ENCODE measurements around the gene SRP14.

Gene SRP14

DNA sequence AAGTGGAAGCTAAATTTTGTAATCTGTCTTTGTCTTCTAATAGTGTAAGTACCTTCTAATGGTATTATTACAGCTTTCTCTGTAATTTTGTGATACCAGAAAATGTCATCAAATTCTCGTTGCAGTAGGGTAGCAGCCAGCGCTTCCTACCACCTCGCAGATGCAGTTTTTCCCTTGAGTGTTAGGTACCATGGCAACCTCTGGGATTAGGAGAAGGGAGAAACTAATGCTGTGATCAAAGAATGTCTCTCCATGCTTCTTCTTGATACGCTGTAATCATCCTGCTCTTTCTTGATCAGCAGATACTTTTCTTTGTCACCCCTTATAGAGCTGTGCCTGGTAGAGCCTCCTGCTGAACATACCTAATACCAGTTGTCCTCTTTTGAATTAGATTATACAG, 27.7 kb downstream of the SRP14 start:
- no peak for DNase-seq (ENCODE audit: low read depth)
- TF ChIP-seq, protein P1, sequence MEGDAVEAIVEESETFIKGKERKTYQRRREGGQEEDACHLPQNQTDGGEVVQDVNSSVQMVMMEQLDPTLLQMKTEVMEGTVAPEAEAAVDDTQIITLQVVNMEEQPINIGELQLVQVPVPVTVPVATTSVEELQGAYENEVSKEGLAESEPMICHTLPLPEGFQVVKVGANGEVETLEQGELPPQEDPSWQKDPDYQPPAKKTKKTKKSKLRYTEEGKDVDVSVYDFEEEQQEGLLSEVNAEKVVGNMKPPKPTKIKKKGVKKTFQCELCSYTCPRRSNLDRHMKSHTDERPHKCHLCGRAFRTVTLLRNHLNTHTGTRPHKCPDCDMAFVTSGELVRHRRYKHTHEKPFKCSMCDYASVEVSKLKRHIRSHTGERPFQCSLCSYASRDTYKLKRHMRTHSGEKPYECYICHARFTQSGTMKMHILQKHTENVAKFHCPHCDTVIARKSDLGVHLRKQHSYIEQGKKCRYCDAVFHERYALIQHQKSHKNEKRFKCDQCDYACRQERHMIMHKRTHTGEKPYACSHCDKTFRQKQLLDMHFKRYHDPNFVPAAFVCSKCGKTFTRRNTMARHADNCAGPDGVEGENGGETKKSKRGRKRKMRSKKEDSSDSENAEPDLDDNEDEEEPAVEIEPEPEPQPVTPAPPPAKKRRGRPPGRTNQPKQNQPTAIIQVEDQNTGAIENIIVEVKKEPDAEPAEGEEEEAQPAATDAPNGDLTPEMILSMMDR (IDR thresholded peaks at IDR 0.05; ENCODE audit: low read depth, low read length, missing control alignments): no peak
- H3K4me3 ChIP-seq (ENCODE audit: low read depth, low read length): no peak overlapping the region

DNA sequence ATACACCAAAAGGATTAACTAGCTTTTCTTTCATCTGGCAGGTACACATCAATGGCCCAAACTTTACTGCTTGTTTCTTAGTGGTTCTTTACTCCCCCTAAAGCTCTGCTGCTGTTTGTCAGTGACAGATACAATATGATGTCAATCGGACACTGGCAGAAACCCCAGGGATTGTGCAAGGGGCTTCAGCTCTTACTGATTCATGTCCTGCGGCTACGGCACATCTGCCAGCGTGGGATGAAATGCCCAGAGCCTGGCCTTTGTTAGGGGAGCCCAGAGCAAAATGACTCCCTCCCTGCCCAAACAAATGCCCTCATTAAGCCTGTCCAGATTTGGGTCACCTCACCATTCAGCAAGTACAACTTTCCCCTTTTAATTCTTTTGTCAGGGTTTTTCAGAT, 28.3 kb downstream of the SRP14 start:
- TF ChIP-seq, protein P1 (IDR thresholded peaks at IDR 0.05; ENCODE audit: low read depth, low read length, missing control alignments): no peak
- DNase-seq (ENCODE audit: low read depth): no peak
- no peak overlapping the region for H3K4me3 ChIP-seq (ENCODE audit: low read depth, low read length)

DNA sequence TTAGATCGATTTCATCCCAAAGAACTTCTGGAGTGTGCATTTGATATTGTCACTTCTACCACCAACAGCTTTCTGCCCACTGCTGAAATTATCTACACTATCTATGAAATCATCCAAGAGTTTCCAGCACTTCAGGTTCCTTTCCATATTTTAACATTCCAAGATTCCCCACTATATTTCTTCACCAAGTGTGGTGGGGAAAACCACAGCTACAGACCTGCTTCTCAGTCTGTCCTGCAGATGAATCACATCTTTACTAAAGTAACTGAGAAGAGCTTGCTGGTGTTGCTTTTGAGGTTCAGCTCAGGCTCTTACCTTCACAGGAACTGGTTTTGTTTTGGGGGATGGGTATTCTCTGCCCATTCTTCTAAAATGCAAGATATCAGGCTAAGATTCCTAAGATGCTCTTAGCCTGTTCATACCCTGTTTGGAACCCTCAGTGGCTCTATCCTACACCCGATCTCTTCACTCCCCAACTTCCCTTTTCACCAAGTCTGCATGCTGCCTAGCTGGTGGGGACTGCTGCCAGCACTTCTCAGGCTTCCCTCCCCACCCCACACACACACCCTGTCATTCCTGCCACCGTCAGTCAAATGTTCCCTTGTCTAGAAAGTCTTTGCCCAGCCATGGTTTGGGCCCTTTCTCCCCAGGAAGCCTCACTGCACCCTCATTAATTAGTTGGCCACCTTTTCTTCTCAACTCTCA, 30.8 kb downstream of the SRP14 start:
- no peak for DNase-seq (ENCODE audit: low read depth)
- TF ChIP-seq, protein P1 (IDR thresholded peaks at IDR 0.05; ENCODE audit: low read depth, low read length, missing control alignments): no peak
- no peak overlapping the region for H3K4me3 ChIP-seq (ENCODE audit: low read depth, low read length)

GRCh38 chr15:40006646-40007045, 32.3 kb downstream of the SRP14 start:
- DNase-seq (ENCODE audit: low read depth): no peak
- H3K4me3 ChIP-seq (ENCODE audit: low read depth, low read length): no peak overlapping the region
- TF ChIP-seq, protein P1 (IDR thresholded peaks at IDR 0.05; ENCODE audit: low read depth, low read length, missing control alignments): no peak

DNA sequence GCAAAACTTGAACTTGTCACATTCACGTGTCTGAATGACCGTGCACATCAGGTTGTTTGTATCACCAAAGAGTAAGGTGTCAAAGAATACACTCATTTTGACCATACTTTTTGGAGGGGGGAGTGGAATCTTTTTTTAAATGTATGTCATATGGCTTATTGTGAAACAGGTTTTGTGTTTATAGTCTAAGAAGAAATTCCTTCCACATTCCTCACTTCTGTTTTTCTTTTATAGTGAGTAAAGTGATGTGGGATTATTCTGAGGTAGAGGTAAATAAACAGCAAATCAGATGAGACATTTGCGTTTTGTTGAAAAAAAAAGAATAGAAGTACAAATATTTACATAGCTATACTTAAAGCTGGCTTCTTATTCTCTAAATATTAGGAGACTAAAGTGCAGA, 33.0 kb downstream of the SRP14 start:
- TF ChIP-seq, protein P1 (IDR thresholded peaks at IDR 0.05; ENCODE audit: low read depth, low read length, missing control alignments): no peak
- DNase-seq (ENCODE audit: low read depth): no peak
- no peak overlapping the region for H3K4me3 ChIP-seq (ENCODE audit: low read depth, low read length)

GRCh38 chr15:40003116-40003916, 35.7 kb downstream of the SRP14 start:
- TF ChIP-seq, protein P1 (IDR thresholded peaks at IDR 0.05; ENCODE audit: low read depth, low read length, missing control alignments): no peak
- no peak for DNase-seq (ENCODE audit: low read depth)

More at GRCh38 chr15:40003116-40003916, 35.7 kb downstream of the SRP14 start:
- H3K4me3 ChIP-seq (ENCODE audit: low read depth, low read length): no peak overlapping the region
